ENCODE results near the gene OR51V1. TPM values are rescaled to one million over a fixed set of nuclear protein-coding genes. Genes with fewer than 3 reads are reported as not detected.
A peak's percentile ranks its signal among the peaks of the same experiment; 100 is the strongest.

Gene OR51V1
- total RNA-seq, 1 experiment from 2014 or later: not detected

DNA sequence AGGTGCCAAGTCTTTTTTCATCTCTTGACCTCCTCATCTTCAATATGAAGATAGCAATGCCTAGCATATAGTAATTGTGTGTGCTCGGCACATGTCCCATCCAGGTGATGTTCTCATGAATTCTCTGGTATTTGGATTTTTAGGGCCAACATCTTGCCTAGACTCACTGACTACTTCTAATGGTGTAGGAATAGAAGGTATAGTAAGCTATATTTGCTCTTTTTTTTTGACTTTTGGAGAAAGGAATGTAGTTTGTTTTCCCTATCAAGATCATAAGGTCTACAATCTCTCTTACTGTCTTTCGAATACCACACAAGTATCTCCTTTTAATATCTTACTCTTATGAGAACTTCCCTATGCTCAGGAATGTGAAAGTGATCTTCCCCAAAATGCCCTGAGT lies 30.6 kb upstream of the OR51V1 start:
- no peak for DNase-seq (ENCODE audit: low spot score)

DNA sequence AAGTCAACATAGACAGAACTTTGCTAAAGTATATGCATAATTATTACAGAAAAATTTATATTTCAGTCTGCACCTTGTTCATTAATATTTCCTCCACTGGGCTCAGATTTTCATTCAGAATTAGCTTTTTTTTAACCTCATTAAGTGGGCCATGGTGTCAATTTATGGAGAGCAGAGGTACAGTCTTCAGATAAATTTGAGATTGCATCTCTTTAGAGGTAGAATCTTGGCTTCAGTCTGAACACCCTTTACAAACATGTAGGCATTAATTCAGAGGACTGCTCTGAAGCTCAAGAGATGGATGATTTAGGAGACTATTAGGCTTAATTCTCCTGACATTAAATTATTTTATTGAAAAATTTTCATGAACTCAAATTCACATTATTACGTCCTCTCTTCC lies 29.8 kb upstream of the OR51V1 start:
- DNase-seq (ENCODE audit: low spot score): no peak

DNA sequence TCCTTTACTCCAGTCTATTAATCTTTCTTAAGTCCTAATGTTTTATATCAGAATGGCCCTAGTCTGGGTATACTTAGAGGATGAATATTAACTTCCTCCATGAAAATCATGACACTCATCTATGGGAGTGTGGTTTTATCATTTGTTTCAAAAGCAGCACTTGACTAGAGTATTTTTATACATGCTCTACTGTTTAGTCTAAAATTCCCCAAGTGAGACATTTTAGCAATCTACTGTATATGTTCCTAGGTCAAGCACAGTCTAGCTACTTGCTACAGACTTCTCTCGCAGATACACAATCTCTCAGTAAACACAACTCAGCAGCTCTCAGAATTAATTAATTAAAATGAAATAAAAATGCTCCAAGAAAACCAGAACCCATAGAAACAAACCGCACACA lies 29.3 kb upstream of the OR51V1 start:
- no peak for DNase-seq (ENCODE audit: low spot score)

DNA sequence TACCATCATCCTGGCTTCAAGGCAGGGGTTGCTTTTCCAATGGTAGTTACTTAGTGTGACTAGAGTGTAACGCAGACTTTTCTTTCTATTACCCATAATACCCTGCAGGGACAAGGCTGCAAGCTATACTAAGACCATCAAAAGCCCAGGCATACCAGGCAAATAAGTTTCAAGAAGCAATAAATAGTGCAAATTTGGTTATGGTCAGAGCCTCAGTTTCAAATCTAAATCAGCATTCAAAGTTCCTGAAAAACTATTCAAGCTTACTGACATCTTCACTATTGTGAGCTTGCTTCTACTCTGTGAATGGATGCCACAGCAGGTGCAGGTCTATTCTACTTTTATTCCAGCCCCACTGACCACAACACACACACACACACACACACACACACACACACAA lies 28.9 kb upstream of the OR51V1 start:
- DNase-seq (ENCODE audit: low spot score): no peak

DNA sequence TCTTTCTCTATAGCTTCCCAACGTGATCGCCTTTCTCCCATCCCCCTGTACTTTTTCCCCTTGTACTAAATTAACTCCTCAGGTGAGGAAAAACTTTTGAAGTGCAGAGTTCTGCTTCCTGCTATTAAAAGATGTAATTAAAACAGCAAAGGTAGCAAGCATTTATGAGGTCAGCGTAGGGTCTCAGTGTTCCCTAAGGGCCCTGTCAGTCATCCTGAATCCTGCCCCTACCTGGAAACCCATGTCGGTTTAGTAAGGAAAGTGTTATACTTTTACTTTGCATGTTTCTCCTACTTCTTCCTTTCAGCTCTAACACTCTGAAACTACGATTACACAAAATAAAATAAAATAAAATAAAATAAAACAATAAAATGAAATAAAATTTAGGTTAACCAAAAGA lies 27.6 kb upstream of the OR51V1 start:
- DNase-seq (ENCODE audit: low spot score): no peak

DNA sequence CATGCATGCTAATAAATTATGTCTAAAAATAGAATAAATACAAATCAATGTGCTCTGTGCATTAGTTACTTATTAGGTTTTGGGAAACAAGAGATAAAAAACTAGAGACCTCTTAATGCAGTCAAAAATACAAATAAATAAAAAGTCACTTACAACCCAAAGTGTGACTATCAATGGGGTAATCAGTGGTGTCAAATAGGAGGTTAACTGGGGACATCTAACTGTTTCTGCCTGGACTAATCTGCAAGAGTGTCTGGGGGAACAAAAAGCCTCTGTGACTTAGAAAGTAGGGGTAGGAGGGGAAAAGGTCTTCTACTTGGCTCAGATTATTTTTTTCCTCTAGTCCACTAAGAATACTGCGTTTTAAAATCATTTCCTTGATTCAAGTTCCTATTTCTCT lies 27.2 kb upstream of the OR51V1 start:
- no peak for DNase-seq (ENCODE audit: low spot score)

DNA sequence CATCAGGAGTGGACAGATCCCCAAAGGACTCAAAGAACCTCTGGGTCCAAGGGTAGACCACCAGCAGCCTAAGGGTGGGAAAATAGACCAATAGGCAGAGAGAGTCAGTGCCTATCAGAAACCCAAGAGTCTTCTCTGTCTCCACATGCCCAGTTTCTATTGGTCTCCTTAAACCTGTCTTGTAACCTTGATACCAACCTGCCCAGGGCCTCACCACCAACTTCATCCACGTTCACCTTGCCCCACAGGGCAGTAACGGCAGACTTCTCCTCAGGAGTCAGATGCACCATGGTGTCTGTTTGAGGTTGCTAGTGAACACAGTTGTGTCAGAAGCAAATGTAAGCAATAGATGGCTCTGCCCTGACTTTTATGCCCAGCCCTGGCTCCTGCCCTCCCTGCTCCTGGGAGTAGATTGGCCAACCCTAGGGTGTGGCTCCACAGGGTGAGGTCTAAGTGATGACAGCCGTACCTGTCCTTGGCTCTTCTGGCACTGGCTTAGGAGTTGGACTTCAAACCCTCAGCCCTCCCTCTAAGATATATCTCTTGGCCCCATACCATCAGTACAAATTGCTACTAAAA lies 26.3 kb upstream of the OR51V1 start, which contains the start of gene HBB:
Gene HBB, minus strand, starts transcription at position 340 of the 579 bp plus-strand sequence. Its CDS starts 50 bp downstream, at position 290.
- no peak for DNase-seq (ENCODE audit: low spot score)

DNA sequence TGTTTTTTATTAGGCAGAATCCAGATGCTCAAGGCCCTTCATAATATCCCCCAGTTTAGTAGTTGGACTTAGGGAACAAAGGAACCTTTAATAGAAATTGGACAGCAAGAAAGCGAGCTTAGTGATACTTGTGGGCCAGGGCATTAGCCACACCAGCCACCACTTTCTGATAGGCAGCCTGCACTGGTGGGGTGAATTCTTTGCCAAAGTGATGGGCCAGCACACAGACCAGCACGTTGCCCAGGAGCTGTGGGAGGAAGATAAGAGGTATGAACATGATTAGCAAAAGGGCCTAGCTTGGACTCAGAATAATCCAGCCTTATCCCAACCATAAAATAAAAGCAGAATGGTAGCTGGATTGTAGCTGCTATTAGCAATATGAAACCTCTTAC lies 25.0 kb upstream of the OR51V1 start:
- DNase-seq (ENCODE audit: low spot score): no peak

DNA sequence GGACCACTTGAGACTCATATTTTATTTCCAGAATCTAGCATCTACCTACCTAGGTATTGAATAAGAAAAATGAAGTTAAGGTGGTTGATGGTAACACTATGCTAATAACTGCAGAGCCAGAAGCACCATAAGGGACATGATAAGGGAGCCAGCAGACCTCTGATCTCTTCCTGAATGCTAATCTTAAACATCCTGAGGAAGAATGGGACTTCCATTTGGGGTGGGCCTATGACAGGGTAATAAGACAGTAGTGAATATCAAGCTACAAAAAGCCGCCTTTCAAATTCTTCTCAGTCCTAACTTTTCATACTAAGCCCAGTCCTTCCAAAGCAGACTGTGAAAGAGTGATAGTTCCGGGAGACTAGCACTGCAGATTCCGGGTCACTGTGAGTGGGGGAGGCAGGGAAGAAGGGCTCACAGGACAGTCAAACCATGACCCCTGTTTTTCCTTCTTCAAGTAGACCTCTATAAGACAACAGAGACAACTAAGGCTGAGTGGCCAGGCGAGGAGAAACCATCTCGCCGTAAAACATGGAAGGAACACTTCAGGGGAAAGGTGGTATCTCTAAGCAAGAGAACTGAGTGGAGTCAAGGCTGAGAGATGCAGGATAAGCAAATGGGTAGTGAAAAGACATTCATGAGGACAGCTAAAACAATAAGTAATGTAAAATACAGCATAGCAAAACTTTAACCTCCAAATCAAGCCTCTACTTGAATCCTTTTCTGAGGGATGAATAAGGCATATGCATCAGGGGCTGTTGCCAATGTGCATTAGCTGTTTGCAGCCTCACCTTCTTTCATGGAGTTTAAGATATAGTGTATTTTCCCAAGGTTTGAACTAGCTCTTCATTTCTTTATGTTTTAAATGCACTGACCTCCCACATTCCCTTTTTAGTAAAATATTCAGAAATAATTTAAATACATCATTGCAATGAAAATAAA lies 24.3 kb upstream of the OR51V1 start:
- DNase-seq (ENCODE audit: low spot score): no peak

DNA sequence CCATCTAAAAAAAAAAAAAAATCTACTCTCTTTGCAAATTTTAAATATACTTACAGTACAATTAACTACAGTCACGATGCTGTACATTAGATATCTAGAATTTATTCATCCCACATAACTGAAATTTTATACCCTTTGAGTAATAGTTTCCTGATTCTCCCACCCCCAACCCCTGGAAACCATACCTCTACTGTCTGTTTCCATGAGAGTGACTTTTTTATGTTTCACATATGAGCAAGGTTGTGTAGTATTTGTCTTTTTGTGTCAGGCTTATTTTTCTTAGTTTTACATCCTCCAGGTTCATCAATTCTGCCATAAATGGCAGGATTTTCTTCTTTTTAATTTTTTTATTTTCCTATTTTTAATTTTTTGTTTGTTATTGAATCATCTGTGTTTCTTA lies 23.2 kb upstream of the OR51V1 start:
- DNase-seq (ENCODE audit: low spot score): no peak

DNA sequence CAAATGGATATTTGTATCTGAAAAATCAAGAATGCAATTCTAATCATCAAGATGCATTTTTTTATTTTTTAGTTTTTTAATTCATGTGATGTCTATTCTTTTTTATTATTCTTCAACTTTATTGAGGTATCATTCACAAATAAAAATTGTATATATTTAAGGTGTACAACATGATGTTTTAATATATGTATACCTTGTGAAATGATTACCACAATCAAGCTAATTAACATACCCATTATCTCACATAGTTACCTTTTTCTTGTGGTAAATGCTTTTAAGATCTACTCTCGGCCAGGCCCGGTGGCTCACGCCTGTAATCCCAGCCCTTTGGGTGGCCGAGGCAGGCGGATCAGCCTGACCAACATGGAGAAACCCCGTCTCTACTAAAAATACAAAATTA lies 22.7 kb upstream of the OR51V1 start:
- DNase-seq (ENCODE audit: low spot score): no peak

DNA sequence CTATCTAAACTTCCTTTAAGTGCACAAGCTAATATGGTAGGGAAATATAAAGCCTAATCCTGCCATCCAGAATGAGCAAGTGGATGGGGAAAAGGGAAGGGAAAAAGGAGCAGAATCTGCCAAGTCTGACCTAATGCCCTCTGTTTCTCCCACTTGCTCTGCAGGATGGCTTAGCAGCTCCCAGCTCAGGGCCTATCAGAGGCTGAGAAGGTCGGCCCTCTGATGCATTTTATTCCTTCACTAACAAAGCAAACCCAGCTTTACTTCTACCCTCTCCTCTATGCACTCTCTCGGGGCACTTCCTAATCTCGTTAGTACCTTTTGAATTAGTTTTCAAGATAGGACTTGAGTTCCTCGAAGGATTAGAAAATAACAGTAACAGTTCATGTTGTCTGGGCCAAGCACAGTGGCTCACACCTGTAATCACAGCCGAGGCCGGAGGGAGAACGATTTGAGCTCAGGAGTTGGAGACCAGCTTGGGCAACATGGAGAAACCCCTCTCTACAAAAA lies 9.9 kb upstream of the OR51V1 start:
- DNase-seq (ENCODE audit: low spot score): no peak

DNA sequence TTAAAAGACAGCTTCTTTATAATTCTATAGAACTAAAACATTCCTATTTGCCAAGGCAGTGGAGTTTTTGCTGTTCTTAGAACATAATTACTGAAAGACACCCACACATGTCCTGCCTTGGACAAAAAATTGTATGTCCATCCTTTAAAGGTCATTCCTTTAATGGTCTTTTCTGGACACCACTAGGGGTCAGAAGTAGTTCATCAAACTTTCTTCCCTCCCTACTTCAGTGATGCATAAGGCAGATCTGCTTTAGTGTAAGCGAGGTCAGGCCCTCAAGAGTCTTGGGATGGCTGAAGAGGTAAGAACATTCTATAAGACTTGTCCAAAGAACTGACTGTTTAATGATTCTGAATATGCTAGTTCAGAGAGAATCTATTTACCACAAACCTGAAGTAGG lies 4.3 kb upstream of the OR51V1 start:
- DNase-seq (ENCODE audit: low spot score): peak; percentile 75

DNA sequence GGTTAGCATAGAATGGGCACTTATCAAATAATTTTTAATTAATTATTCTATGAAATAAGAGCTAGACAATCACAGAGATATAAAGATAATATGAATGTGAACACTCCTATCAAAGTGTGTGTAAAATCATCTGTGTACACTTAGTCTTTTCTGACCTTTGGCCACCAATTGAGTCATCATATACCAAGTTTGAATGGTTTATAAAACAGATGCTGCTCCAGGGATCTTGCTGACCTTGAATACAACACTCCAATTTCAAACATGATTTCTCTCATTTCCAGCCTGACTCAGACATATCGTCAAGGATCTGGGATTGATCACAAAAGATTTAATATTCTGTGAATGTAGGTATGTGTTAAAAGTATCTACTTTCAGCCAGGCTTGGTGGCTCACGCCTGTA lies 2.9 kb upstream of the OR51V1 start:
- no peak for DNase-seq (ENCODE audit: low spot score)

DNA sequence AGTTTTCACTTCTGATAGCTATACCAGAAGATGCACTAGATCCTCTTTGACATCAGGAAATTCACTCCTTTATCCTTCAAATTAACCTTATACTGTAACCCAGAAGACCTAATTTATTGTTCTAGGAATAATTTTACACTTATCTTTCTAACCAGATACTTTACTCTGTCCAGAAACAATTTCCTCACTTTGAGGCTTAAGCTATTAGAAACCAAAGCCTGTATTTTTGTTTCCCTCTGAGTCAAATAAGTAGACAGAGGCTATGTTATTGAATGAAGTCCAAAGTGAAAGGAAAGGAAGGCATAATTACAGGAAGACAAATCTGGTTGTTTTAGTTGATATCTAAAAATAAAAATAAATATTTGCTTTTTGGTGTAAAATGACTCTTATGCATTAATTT lies 2.2 kb downstream of the OR51V1 start:
- DNase-seq (ENCODE audit: low spot score): no peak

DNA sequence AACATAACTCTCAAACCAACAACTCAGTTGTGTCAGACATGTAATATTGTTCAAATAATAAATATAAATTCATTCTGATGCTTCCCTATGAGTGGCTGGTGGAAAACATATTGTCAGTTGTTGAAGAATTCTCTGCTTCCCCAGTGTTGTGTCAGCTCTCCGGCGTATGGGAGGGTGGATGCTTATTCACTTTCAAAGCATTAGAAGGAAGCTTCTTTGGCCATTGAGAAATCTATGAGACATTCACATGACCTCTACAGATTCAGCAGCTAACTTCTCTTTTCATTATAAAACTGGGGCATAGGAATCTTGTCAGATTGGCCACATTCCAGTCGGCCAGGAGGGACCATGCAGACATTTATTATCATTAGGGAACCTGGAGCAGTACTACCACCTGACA lies 2.9 kb downstream of the OR51V1 start:
- no peak for DNase-seq (ENCODE audit: low spot score)

DNA sequence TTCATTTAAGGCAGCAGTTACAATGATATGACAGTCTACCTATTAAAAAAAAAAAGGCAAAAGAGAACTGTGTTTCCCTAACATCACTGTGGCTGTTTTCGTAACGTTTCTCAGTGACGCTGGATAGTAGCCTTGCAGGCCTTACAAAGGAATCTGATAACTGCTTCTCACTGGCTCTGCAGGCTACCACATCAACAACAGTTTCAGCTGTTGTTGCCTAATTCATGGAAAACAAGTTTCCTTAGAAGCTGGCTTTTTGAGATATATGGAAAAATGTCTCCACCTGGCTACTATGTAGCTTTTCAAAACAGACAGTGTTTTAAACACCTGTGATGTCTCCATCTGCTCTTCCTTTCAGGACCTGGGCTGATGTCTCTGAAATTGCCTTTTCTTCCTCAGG lies 3.8 kb downstream of the OR51V1 start:
- no peak for DNase-seq (ENCODE audit: low spot score)

DNA sequence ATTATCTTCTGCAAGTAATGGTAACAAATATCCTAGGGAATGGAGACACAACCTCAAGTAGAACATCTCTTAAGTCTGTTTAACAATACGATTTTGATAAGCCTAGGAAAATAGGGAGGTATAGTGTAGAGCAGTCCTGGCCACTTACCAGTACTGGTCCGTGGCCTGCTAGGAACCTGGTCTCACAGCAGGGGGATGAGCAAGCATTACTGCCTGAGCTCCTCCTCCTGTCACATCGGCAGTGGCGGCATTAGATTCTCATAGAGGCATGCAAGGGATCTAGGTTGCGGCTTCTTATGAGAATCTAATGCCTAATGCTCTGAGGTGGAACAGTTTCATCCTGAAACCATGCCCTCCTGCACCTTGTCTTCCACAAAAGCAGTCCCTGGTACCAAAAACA lies 4.4 kb downstream of the OR51V1 start:
- no peak for DNase-seq (ENCODE audit: low spot score)

DNA sequence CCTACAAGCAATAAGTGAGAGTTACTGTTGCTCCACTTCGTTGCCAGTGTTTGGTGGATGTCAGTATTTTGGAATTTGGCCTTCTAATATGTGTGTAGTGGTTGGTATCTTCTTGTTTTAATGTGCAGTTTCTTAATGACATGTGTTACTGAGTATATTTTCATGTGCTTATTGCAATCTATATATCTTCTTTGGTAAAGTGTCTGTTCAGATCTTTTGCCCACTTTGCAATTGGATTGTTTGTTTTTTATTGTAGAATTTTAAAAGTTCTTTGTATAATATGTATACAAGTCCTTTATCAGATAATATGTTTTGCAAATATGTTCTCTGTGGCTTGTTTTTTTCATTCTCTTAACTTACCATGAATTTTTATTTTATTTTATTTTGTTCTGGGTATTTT lies 7.7 kb downstream of the OR51V1 start:
- no peak for DNase-seq (ENCODE audit: low spot score)

DNA sequence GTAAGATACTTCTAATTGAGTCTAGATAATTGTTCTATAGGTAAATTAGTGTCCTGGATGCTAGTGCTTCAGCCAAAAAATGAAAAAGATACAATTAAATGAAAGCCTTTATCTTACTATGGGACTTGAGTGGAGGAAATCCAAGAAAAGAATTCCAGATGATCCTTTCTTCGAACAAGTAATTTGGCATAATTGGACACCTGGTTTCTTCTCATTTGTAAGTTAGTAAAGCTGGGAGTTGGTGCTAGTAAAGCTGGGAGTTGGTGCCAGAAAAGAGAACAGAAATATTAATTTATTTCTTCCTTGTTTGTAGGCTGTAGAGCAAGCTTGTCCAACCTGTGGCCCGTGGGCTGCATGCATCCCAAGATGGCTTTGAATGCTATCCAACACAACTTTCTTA lies 12.3 kb downstream of the OR51V1 start:
- DNase-seq (ENCODE audit: low spot score): no peak

DNA sequence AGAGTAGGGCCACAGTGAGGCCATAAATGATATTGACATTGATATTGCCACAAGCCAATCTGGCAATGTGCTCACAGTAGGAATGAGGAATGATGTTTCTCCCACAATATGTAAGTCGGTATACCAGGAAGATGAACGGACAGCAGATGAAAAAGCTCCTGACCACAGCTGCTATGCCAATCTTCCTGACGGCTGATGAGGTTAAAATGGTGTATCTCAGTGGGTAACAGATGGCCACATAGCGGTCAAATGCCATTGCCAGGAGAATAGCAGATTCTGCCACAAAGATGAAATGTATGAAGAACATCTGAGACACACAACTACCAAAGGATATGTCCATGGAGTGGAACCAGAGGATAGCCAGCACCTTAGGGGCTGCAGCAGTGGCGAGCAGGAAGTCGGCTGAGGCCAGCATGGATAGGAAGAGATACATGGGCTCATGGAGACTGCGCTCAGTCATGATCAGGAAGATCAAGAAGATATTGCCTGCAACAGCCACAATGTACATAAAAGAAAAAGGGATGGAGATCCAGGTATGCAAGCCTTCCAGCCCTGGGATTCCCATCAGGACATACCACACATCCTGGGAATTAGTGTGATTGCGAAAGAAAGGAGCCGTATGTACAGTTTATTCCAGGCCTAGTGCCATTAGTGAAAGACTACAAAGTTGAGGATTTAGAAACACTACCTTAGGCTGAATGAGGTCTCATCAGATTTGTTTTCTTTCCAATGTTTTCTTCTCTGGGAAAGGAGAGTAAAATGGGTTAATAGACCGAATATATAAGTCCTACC lies 22.2 kb downstream of the OR51V1 start:
- DNase-seq (ENCODE audit: low spot score): no peak

DNA sequence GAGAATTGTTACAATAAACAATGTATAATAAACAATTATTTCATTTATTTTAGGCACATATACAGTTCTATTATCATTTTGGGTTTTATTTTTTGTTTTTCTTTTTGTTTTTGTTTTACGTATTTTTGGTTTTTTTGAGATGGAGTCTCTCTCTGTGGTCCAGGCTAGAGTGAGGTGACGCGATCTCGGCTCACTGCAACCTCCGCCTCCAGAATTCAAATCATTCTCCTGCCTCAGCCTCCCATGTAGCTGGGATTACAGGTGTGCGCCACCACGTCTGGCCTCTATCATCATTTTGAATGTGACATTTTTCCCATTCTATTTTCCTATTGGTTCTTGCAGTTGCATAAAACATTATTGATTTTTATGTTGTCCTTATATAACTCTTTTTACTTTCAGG lies 25.5 kb downstream of the OR51V1 start:
- DNase-seq (ENCODE audit: low spot score): no peak
